CD14-positive monocyte (primary cell): ENCODE measurements around the gene SLC31A1. TPM values are rescaled to one million over a fixed set of nuclear protein-coding genes. Genes with fewer than 3 reads are reported as not detected.

Source experiments
- DNase-seq, 3 donors: peaks; one replicate each; pipeline ENCODE4 v3.0.0-alpha.2; 2011 to 2022
- H2AFZ ChIP-seq: 2 replicates; pipeline ENCODE4 v1.6.0; 2012; ENCODE audit warnings: mild to moderate bottlenecking, low read depth, low read length, inconsistent platforms; ENCODE audit not compliant: insufficient read depth, poor library complexity, severe bottlenecking
- H3K27ac ChIP-seq, 2 donors: 1 replicate in 1 of 2; 2 replicates in 1 of 2; pipeline ENCODE4 v1.5.1; 2012 to 2013; ENCODE audit warnings: low read length in 2 of 2, control low read depth in 1 of 2, inconsistent platforms in 1 of 2, low read depth in 1 of 2, mild to moderate bottlenecking in 1 of 2
- H3K27me3 ChIP-seq, 2 donors: one replicate each; pipeline versions ENCODE4 v1.6.0 to v1.6.1; 2011 to 2013; ENCODE audit warnings: low read length in 2 of 2; ENCODE audit not compliant: control insufficient read depth in 2 of 2, insufficient read depth in 2 of 2
- H3K36me3 ChIP-seq, 2 donors: replicated peaks in 1 of 2; 1 replicate in 1 of 2; 2 replicates in 1 of 2; pipeline versions ENCODE4 v1.5.1 to v1.6.1; 2012 to 2013; ENCODE audit warnings: low read length in 2 of 2, control low read depth in 1 of 2, inconsistent platforms in 1 of 2, mild to moderate bottlenecking in 1 of 2; ENCODE audit not compliant: insufficient read depth in 2 of 2, control insufficient read depth in 1 of 2
- H3K4me1 ChIP-seq, 2 donors: 1 replicate in 1 of 2; 2 replicates in 1 of 2; pipeline versions ENCODE4 v1.5.1 to v1.6.1; 2012 to 2013; ENCODE audit warnings: low read length in 2 of 2, control low read depth in 1 of 2, inconsistent platforms in 1 of 2, mild to moderate bottlenecking in 1 of 2, moderate library complexity in 1 of 2; ENCODE audit not compliant: insufficient read depth in 2 of 2, control insufficient read depth in 1 of 2
- H3K4me2 ChIP-seq: replicated peaks from 2 replicates; pipeline ENCODE3; 2012; ENCODE audit warnings: low read length, moderate library complexity, mild to moderate bottlenecking; ENCODE audit not compliant: poor library complexity, severe bottlenecking; ENCODE audit errors: extremely low read depth
- H3K4me3 ChIP-seq, 3 experiments: fragments of 200-600 bp in 1 of 3; sonication (generic) in 1 of 3; replicated peaks in 1 of 3; 1 replicate in 2 of 3; 2 replicates in 1 of 3; pipeline ENCODE4 v1.5.1; 2011 to 2013; ENCODE audit warnings: low read length in 3 of 3, mild to moderate bottlenecking in 3 of 3, control low read depth in 2 of 3, low read depth in 2 of 3, inconsistent platforms in 1 of 3, moderate library complexity in 1 of 3
- H3K79me2 ChIP-seq: 2 replicates; pipeline ENCODE4 v1.6.0; 2012; ENCODE audit warnings: mild to moderate bottlenecking, control low read depth, inconsistent platforms, low read length, moderate library complexity; ENCODE audit not compliant: insufficient read depth
- H3K9ac ChIP-seq: 2 replicates; pipeline ENCODE4 v1.6.0; 2017; ENCODE audit warnings: low read length, mild to moderate bottlenecking; ENCODE audit not compliant: insufficient read depth, poor library complexity, severe bottlenecking
- H3K9me3 ChIP-seq, 2 donors: replicated peaks in 1 of 2; 1 replicate in 1 of 2; 2 replicates in 1 of 2; pipeline versions ENCODE4 v1.5.1 to v1.6.1; 2012 to 2013; ENCODE audit warnings: low read length in 2 of 2, control low read depth in 1 of 2; ENCODE audit not compliant: control insufficient read depth in 1 of 2, insufficient read depth in 1 of 2
- H4K20me1 ChIP-seq: 2 replicates; pipeline ENCODE4 v1.6.0; 2012; ENCODE audit warnings: mild to moderate bottlenecking, low read length, control low read depth, moderate library complexity; ENCODE audit not compliant: insufficient read depth
- H3K27ac Mint-ChIP-seq, 7 donors: one replicate each; pipeline ENCODE4 v1.8.0; 2020; ENCODE audit warnings: mild to moderate bottlenecking in 7 of 7, mixed read lengths in 7 of 7, moderate library complexity in 6 of 7, inconsistent platforms in 2 of 7
- H3K27me3 Mint-ChIP-seq, 3 donors: one replicate each; pipeline ENCODE4 v1.8.0; 2021 to 2022; ENCODE audit warnings: low read depth in 3 of 3, mild to moderate bottlenecking in 3 of 3, mixed read lengths in 3 of 3, moderate library complexity in 3 of 3, inconsistent platforms in 1 of 3
- H3K36me3 Mint-ChIP-seq, 2 donors: one replicate each; pipeline ENCODE4 v1.8.0; 2020; ENCODE audit warnings: mixed read lengths in 2 of 2, inconsistent platforms in 1 of 2, mild to moderate bottlenecking in 1 of 2
- H3K4me1 Mint-ChIP-seq: one replicate; pipeline ENCODE4 v1.8.0; 2020; ENCODE audit warnings: mild to moderate bottlenecking, mixed read lengths
- H3K4me3 Mint-ChIP-seq, 2 donors: one replicate each; pipeline ENCODE4 v1.8.0; 2020; ENCODE audit warnings: mild to moderate bottlenecking in 2 of 2, mixed read lengths in 2 of 2, moderate library complexity in 1 of 2
- H3K9me3 Mint-ChIP-seq, 7 donors: one replicate each; pipeline ENCODE4 v1.8.0; 2020 to 2022; ENCODE audit warnings: mixed read lengths in 7 of 7, mild to moderate bottlenecking in 6 of 7, moderate library complexity in 6 of 7, inconsistent platforms in 2 of 7
- WGBS: methylation state at CpG from one replicate; pipeline ENCODE4 v1.1.5; 2013; ENCODE audit warnings: missing lambda C conversion rate; ENCODE audit not compliant: insufficient coverage; 5-methylcytosine and 5-hydroxymethylcytosine counted together
- intact Hi-C, 2 donors: fragments of 100-400 bp; cut with micrococcal nuclease; formaldehyde crosslinking; loops; one replicate each; pipeline versions ENCODE4 v1.15.0 to v1.15.1; 2023
- polyA plus RNA-seq, 3 donors: library from polyadenylated mRNA; depleted of rRNA in 1 of 3; unstranded in 2 of 3; stranded (reverse) in 1 of 3; fragments of 300-500 nt in 2 of 3; fragments of >200 nt in 1 of 3; fragmentation: Illumina TruSeq in 2 of 3; gene quantifications; 1 replicate in 2 of 3; 2 replicates in 1 of 3; pipeline ENCODE4 v1.2.3, GENCODE V29; 2012 to 2021
- TF ChIP-seq, protein P1 (sequence below): fragments of 200-600 bp; IDR thresholded peaks from one replicate; pipeline ENCODE4 v1.8.0; 2022; ENCODE audit warnings: antibody characterized with exemption, mild to moderate bottlenecking

Gene SLC31A1
- polyA plus RNA-seq, 3 donors: 20.4 to 49.0 (median 38.8) TPM

DNA sequence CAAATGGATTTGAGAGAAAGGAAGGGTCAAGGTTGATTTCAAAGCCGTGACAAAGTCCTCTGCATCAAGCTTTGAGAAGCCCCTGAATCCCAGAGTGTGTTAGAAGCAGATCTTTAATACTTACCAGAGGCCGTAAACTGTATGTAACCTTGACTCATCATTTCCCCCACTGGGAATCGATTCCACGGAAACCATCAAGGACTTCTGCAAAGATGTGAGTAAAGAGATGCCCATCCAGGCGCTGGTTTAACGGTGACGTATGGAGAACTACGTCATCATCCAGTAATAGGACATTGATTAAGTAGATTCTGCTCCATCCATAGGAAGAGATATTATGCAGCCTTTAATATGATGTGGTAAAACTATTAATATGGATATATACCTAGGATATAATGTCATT, 80.2 kb downstream of the SLC31A1 start:
- no peak overlapping the region for H3K27ac ChIP-seq
- H3K4me1 ChIP-seq: peaks cover 7 to 9% of the 10 kb centered on the region in 2 donors
- H3K27me3 Mint-ChIP-seq: peaks cover 3 to 4% (median 4%) of the 10 kb centered on the region in 3 donors
- no peaks in the 10 kb centered on the region for H3K36me3 Mint-ChIP-seq
- WGBS: 80% methylated on average over 1 of the region's 8 CpGs
- TF ChIP-seq, protein P1, sequence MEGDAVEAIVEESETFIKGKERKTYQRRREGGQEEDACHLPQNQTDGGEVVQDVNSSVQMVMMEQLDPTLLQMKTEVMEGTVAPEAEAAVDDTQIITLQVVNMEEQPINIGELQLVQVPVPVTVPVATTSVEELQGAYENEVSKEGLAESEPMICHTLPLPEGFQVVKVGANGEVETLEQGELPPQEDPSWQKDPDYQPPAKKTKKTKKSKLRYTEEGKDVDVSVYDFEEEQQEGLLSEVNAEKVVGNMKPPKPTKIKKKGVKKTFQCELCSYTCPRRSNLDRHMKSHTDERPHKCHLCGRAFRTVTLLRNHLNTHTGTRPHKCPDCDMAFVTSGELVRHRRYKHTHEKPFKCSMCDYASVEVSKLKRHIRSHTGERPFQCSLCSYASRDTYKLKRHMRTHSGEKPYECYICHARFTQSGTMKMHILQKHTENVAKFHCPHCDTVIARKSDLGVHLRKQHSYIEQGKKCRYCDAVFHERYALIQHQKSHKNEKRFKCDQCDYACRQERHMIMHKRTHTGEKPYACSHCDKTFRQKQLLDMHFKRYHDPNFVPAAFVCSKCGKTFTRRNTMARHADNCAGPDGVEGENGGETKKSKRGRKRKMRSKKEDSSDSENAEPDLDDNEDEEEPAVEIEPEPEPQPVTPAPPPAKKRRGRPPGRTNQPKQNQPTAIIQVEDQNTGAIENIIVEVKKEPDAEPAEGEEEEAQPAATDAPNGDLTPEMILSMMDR: no peak
- no peak overlapping the region for H2AFZ ChIP-seq
- no peak overlapping the region for H3K9ac ChIP-seq
- intact Hi-C loops: no loop called here
- H3K27ac Mint-ChIP-seq: no peak overlapping the region
- H3K4me3 ChIP-seq: no peak overlapping the region
- DNase-seq: no peak
- no peak overlapping the region for H3K4me2 ChIP-seq
- H3K36me3 ChIP-seq: no peaks in the 10 kb centered on the region
- peaks cover 9% of the 10 kb centered on the region for H3K4me1 Mint-ChIP-seq
- H3K4me3 Mint-ChIP-seq: no peak overlapping the region
- no peaks in the 10 kb centered on the region for H4K20me1 ChIP-seq
- H3K27me3 ChIP-seq: no peaks in the 10 kb centered on the region
- H3K79me2 ChIP-seq: no peaks in the 10 kb centered on the region
- no peaks in the 10 kb centered on the region for H3K9me3 Mint-ChIP-seq
- H3K9me3 ChIP-seq: no peaks in the 10 kb centered on the region

DNA sequence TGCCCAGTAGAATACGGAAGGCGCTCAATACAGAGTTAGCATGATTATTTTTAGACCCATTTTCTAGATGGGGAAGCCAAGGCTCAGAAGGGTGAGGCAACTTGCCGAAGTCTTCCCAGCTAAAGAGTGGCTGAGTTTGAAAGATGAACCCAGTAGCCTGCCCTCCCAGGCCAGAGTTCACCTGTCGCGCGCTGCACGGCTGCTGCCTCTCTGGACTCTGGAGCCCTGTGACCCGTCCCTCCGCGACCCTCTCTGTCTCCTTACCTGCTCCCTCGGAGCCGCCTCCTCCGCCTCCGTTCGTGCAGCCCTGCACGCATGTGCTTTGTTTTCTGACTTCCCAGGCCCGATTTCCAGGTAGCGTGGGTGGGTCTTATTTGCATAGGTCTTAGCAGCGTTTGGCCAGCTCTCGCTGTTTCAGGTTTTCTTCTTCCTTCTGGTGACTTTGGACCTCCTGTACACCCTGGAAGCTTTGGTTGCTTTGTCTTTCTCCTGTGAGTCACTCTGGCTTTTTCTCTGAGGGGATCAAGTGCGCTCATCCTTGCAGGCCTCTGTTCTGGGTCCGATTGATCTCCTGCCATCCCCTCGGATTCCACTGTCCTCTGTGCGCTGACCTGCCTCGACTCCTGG, 81.6 kb downstream of the SLC31A1 start, which contains the start of gene RNF183:
Gene RNF183 (minus strand): TSS at position 585 of the 627 bp plus-strand sequence. CDS start 5,192 bp downstream, outside the sequence.
- no peak within 1 kb of the TSS for H2AFZ ChIP-seq

More for the DNA sequence above, 81.6 kb downstream of the SLC31A1 start, which contains the start of gene RNF183:
- Histone ChIP-seq H4K20me1 (no peaks in the 10 kb centered on the region), H3K9me3 (no peaks in the 10 kb centered on the region), H3K27me3 (no peaks in the 10 kb centered on the region), H3K9ac (no peak within 1 kb of the TSS), H3K27ac (no peak within 1 kb of the TSS), H3K79me2 (no peaks in the 10 kb centered on the region), H3K4me2 (no peak within 1 kb of the TSS), H3K4me1 (peaks cover 7 to 9% of the 10 kb centered on the region in 2 donors), H3K4me3 (no peak within 1 kb of the TSS), H3K36me3 (no peaks in the 10 kb centered on the region)
- peaks cover 2 to 4% (median 3%) of the 10 kb centered on the region in 3 donors for H3K27me3 Mint-ChIP-seq
- TF ChIP-seq, protein P1: no peak
- WGBS: 97% methylated on average over 19 of the region's 25 CpGs
- intact Hi-C loops: no loop called here
- peaks cover 9% of the 10 kb centered on the region for H3K4me1 Mint-ChIP-seq
- no peaks in the 10 kb centered on the region for H3K36me3 Mint-ChIP-seq
- H3K4me3 Mint-ChIP-seq: no peak within 1 kb of the TSS
- no peak for DNase-seq
- H3K9me3 Mint-ChIP-seq: no peaks in the 10 kb centered on the region
- H3K27ac Mint-ChIP-seq: no peak within 1 kb of the TSS
